Mesendoderm (in vitro differentiated cells): ENCODE results near the gene PMS2.
"Not testable (repeated sequence)": the region's sequence is repeated elsewhere in the genome, so short reads cannot be mapped to it uniquely, and the experiment has no call there.

Experiments
- DNase-seq: peaks from one replicate; pipeline ENCODE4 v3.0.0; 2013
- H2AK5ac ChIP-seq: 2 replicates; pipeline ENCODE4 v1.6.1; 2013; ENCODE audit warnings: low read length, inconsistent platforms
- H2BK120ac ChIP-seq: 2 replicates; pipeline ENCODE4 v1.6.1; 2013; ENCODE audit warnings: low read depth, mild to moderate bottlenecking, low read length, moderate library complexity, mixed read lengths
- H2BK15ac ChIP-seq: replicated peaks from 2 replicates; pipeline ENCODE4 v1.6.1; 2013; ENCODE audit warnings: low read depth, mild to moderate bottlenecking, moderate library complexity
- H2BK5ac ChIP-seq: 2 replicates; pipeline ENCODE4 v1.6.1; 2013; ENCODE audit warnings: low read length, inconsistent platforms
- H3K18ac ChIP-seq: 2 replicates; pipeline ENCODE4 v1.6.1; 2013; ENCODE audit warnings: mild to moderate bottlenecking, low read length, mixed read lengths
- H3K23ac ChIP-seq: one replicate; pipeline ENCODE4 v1.6.1; 2013; ENCODE audit warnings: low read length
- H3K27ac ChIP-seq: 2 replicates; pipeline ENCODE4 v1.5.1; 2013; ENCODE audit warnings: low read depth, mild to moderate bottlenecking, inconsistent platforms, low read length, moderate library complexity
- H3K27me3 ChIP-seq: 2 replicates; pipeline ENCODE4 v1.6.1; 2013; ENCODE audit warnings: low read length, control low read depth, mild to moderate bottlenecking, inconsistent platforms; ENCODE audit not compliant: insufficient read depth, poor library complexity
- H3K36me3 ChIP-seq: 2 replicates; pipeline ENCODE4 v1.6.1; 2013; ENCODE audit warnings: low read length, inconsistent platforms; ENCODE audit not compliant: control insufficient read depth, insufficient read depth
- H3K4ac ChIP-seq: one replicate; pipeline ENCODE4 v1.6.1; 2013; ENCODE audit warnings: low read depth, mild to moderate bottlenecking, low read length, moderate library complexity
- H3K4me1 ChIP-seq: 2 replicates; pipeline ENCODE4 v1.6.1; 2013; ENCODE audit warnings: low read depth, low read length, inconsistent platforms; ENCODE audit not compliant: control insufficient read depth
- H3K4me2 ChIP-seq: 2 replicates; pipeline ENCODE4 v1.6.1; 2013; ENCODE audit warnings: low read length
- H3K4me3 ChIP-seq: 2 replicates; pipeline ENCODE4 v1.5.1; 2013; ENCODE audit warnings: mild to moderate bottlenecking, low read length
- H3K56ac ChIP-seq: one replicate; pipeline ENCODE4 v1.6.1; 2013; ENCODE audit warnings: low read length
- H3K79me1 ChIP-seq: 2 replicates; pipeline ENCODE4 v1.6.1; 2013; ENCODE audit warnings: low read length, inconsistent platforms
- H3K79me2 ChIP-seq: 2 replicates; pipeline ENCODE4 v1.6.1; 2013; ENCODE audit warnings: mild to moderate bottlenecking, low read length; ENCODE audit not compliant: control insufficient read depth, insufficient read depth
- H3K9ac ChIP-seq: 2 replicates; pipeline ENCODE4 v1.6.1; 2013; ENCODE audit warnings: low read length, inconsistent platforms
- H4K5ac ChIP-seq: one replicate; pipeline ENCODE4 v1.6.1; 2013; ENCODE audit warnings: low read length
- H4K8ac ChIP-seq: one replicate; pipeline ENCODE4 v1.6.1; 2013; ENCODE audit warnings: low read depth, mild to moderate bottlenecking, control low read depth, low read length, moderate library complexity
- WGBS: extraction: QIAGEN DNeasy Blood & Tissue Kit; methylation state at CpG from one replicate; pipeline ENCODE4 v1.1.7; 2013; ENCODE audit warnings: low lambda C conversion rate, missing lambda C conversion rate; ENCODE audit not compliant: insufficient coverage; ENCODE audit errors: extremely low coverage; 5-methylcytosine and 5-hydroxymethylcytosine counted together

Gene PMS2

DNA sequence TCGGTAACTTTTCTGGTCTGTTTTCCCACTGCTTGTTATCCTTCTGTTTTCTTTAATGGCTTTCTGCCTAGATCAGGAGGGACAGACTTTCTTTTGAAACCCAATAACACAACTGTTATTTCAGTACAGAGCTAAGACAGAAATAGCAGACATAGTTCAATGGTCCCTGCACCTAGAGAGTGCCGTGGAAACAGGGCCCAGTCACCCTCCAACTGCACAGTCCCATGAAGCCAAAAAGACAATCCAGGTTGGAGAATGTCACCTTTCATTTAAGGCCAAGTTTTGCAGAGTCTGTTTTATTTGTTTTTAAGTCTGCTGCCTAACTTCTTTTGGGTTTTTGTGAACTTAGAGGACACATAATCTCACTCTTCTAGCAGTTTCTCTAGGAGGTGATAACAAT is 2.7 kb upstream of the PMS2 start:
- no peak overlapping the region for H2BK120ac ChIP-seq
- H3K79me2 ChIP-seq = peaks cover 31% of the 10 kb centered on the region
- H3K9ac ChIP-seq = no peak overlapping the region
- H3K23ac ChIP-seq = no peak overlapping the region
- H3K56ac ChIP-seq = no peak overlapping the region
- H3K4me2 ChIP-seq = no peak overlapping the region
- no peak overlapping the region for H2BK5ac ChIP-seq
- no CpG with 5 or more reads among the region's 2 CpGs for WGBS
- no peak overlapping the region for H2BK15ac ChIP-seq
- no peak for DNase-seq
- H3K36me3 ChIP-seq = peaks cover 7% of the 10 kb centered on the region
- H3K4me3 ChIP-seq = no peak overlapping the region
- peaks cover 4% of the 10 kb centered on the region for H3K79me1 ChIP-seq
- H3K18ac ChIP-seq = no peak overlapping the region
- H4K8ac ChIP-seq = no peak overlapping the region
- H3K27me3 ChIP-seq = no peaks in the 10 kb centered on the region
- no peaks in the 10 kb centered on the region for H3K4me1 ChIP-seq
- H3K27ac ChIP-seq = no peak overlapping the region
- H2AK5ac ChIP-seq = no peak overlapping the region
- H4K5ac ChIP-seq = no peak overlapping the region
- no peak overlapping the region for H3K4ac ChIP-seq

DNA sequence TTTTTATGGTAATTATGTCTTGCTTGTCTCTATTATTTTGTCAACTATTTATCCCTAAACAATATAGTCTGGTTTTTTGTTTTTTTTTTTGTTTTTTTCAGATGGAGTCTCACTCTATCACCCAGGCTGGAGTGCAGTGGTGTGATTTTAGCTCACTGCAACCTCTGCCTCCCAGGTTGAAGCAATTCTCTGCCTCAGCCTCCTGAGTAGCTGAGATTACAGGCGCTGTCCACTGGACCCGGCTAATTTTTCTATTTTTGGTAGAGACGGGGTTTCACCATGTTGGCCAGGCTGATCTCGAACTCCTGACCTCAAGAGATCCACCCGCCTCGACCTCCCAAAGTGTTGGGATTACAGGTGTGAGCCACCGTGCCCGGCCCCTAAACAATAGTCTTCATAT is 1.5 kb upstream of the PMS2 start:
- H3K27me3 ChIP-seq, DNase-seq, H3K18ac ChIP-seq, H4K5ac ChIP-seq, H3K79me1 ChIP-seq, H2BK5ac ChIP-seq, H3K4me1 ChIP-seq, H2AK5ac ChIP-seq, H3K36me3 ChIP-seq, H4K8ac ChIP-seq, H2BK120ac ChIP-seq, H2BK15ac ChIP-seq, H3K23ac ChIP-seq, H3K27ac ChIP-seq, H3K4ac ChIP-seq, H3K4me3 ChIP-seq: not testable (repeated sequence)
- WGBS = no CpG with 5 or more reads among the region's 8 CpGs
- Histone ChIP-seq H3K56ac (peak overlapping the region; percentile 67), H3K9ac (peak overlapping the region; percentile 71), H3K4me2 (peak overlapping the region; percentile 42), H3K79me2 (peaks cover 31% of the 10 kb centered on the region)

- not testable (repeated sequence) for H3K27ac ChIP-seq, H2AK5ac ChIP-seq
- H4K8ac ChIP-seq = peak overlapping the region; percentile 39
Observed at GRCh38 chr7:6007835-6008590, 836 bp downstream of the PMS2 start.

GRCh38 chr7:6007386-6007785 is 1.5 kb downstream of the PMS2 start:
- H3K4me3 ChIP-seq = no peak overlapping the region

More at GRCh38 chr7:6007835-6008590, 836 bp downstream of the PMS2 start:
- Histone ChIP-seq H3K4me3 (peak overlapping the region; percentile 29), H2BK120ac (peak overlapping the region; percentile 73), H3K4me2 (peak overlapping the region; percentile 37), H3K79me2 (peaks cover 25% of the 10 kb centered on the region), H3K56ac (peak overlapping the region; percentile 78), H3K9ac (peak overlapping the region; percentile 81), H3K18ac (peak overlapping the region; percentile 60)
- no CpG with 5 or more reads among the region's 27 CpGs for WGBS
- not testable (repeated sequence) for H3K4ac ChIP-seq, H3K4me1 ChIP-seq, H3K79me1 ChIP-seq, H3K27me3 ChIP-seq, H3K36me3 ChIP-seq, H4K5ac ChIP-seq, H2BK15ac ChIP-seq, H3K23ac ChIP-seq, DNase-seq, H2BK5ac ChIP-seq

GRCh38 chr7:5997210-5997808 is 11.5 kb downstream of the PMS2 start:
- Histone ChIP-seq H3K27ac (no peak overlapping the region), H3K79me2 (no peaks in the 10 kb centered on the region), H3K79me1 (no peaks in the 10 kb centered on the region), H3K4me2 (no peak overlapping the region), H3K4me1 (no peaks in the 10 kb centered on the region), H2BK15ac (no peak overlapping the region), H3K27me3 (no peaks in the 10 kb centered on the region), H3K4ac (no peak overlapping the region), H2BK120ac (no peak overlapping the region), H3K23ac (no peak overlapping the region), H3K4me3 (no peak overlapping the region), H4K8ac (no peak overlapping the region), H3K18ac (no peak overlapping the region), H2AK5ac (no peak overlapping the region), H3K36me3 (no peaks in the 10 kb centered on the region), H3K9ac (no peak overlapping the region), H3K56ac (no peak overlapping the region), H4K5ac (no peak overlapping the region), H2BK5ac (no peak overlapping the region)
- peak; percentile 53 for DNase-seq
- no CpG with 5 or more reads among the region's 10 CpGs for WGBS

More at GRCh38 chr7:6007386-6007785, 1.5 kb downstream of the PMS2 start:
- Histone ChIP-seq H3K23ac (no peak overlapping the region), H4K8ac (no peak overlapping the region), H2BK120ac (no peak overlapping the region), H3K9ac (no peak overlapping the region), H3K36me3 (no peaks in the 10 kb centered on the region), H2BK5ac (no peak overlapping the region), H3K79me1 (no peaks in the 10 kb centered on the region), H3K18ac (no peak overlapping the region), H3K27me3 (no peaks in the 10 kb centered on the region), H3K4me2 (no peak overlapping the region), H2BK15ac (no peak overlapping the region), H3K4me1 (no peaks in the 10 kb centered on the region), H3K79me2 (peaks cover 20% of the 10 kb centered on the region), H3K4ac (no peak overlapping the region), H3K56ac (no peak overlapping the region), H3K27ac (no peak overlapping the region), H4K5ac (no peak overlapping the region), H2AK5ac (no peak overlapping the region)
- WGBS = no CpG with 5 or more reads among the region's 4 CpGs
- no peak for DNase-seq
